Small intestine (tissue), 7 donors: Measurements from ENCODE around the gene PALD1. TPM values are rescaled to one million over a fixed set of nuclear protein-coding genes. Genes with fewer than 3 reads are reported as not detected.
A peak's percentile ranks its signal among the peaks of the same experiment; 100 is the strongest.
"Not testable (repeated sequence)": the region's sequence is repeated elsewhere in the genome, so short reads cannot be mapped to it uniquely, and the experiment has no call there.

Source experiments
- DNase-seq, 2 donors: peaks; one replicate each; pipeline versions ENCODE4 v3.0.0 to v3.0.0-alpha.2; 2013
- FAIRE-seq: peaks from 2 replicates; lab custom pipeline; 2012; peaks lifted over from hg19 to GRCh38; lab: Jason Lieb, UNC
- H3K27ac ChIP-seq, 3 donors: one replicate each; pipeline ENCODE4 v1.5.1; 2013; ENCODE audit warnings: low read length in 2 of 3, mild to moderate bottlenecking in 2 of 3, control low read depth in 1 of 3, inconsistent platforms in 1 of 3, low read depth in 1 of 3, moderate library complexity in 1 of 3
- H3K27me3 ChIP-seq, 3 donors: one replicate each; pipeline ENCODE4 v1.6.1; 2013; ENCODE audit warnings: low read length in 3 of 3, inconsistent platforms in 1 of 3; ENCODE audit not compliant: control insufficient read depth in 3 of 3, insufficient read depth in 3 of 3
- H3K36me3 ChIP-seq, 3 donors: one replicate each; pipeline ENCODE4 v1.6.1; 2013; ENCODE audit warnings: low read length in 3 of 3, inconsistent platforms in 1 of 3, low read depth in 1 of 3, mild to moderate bottlenecking in 1 of 3, moderate library complexity in 1 of 3; ENCODE audit not compliant: control insufficient read depth in 3 of 3, insufficient read depth in 2 of 3
- H3K4me1 ChIP-seq, 3 donors: one replicate each; pipeline ENCODE4 v1.6.1; 2013; ENCODE audit warnings: low read length in 2 of 3, inconsistent platforms in 1 of 3, low read depth in 1 of 3, mild to moderate bottlenecking in 1 of 3, moderate library complexity in 1 of 3; ENCODE audit not compliant: control insufficient read depth in 3 of 3, insufficient read depth in 2 of 3
- H3K4me3 ChIP-seq, 3 donors: one replicate each; pipeline ENCODE4 v1.5.1; 2013; ENCODE audit warnings: low read length in 3 of 3, control low read depth in 1 of 3, inconsistent platforms in 1 of 3, low read depth in 1 of 3, mild to moderate bottlenecking in 1 of 3, moderate library complexity in 1 of 3
- H3K9me3 ChIP-seq, 2 donors: one replicate each; pipeline ENCODE4 v1.6.1; 2013; ENCODE audit warnings: low read depth in 1 of 2, low read length in 1 of 2; ENCODE audit not compliant: control insufficient read depth in 2 of 2, insufficient read depth in 1 of 2
- WGBS, 3 donors: extraction: QIAGEN DNeasy Blood & Tissue Kit; methylation state at CpG; one replicate each; pipeline ENCODE4 v1.1.7; 2013; 5-methylcytosine and 5-hydroxymethylcytosine counted together
- polyA plus RNA-seq, 4 donors: library from polyadenylated mRNA; stranded (reverse) in 3 of 4; unstranded in 1 of 4; fragments of 200-250 nt in 3 of 4; fragments of 120-200 nt in 1 of 4; gene quantifications; one replicate each; pipeline versions ENCODE4 v1.2.1 to v1.2.3, GENCODE V29; 2013
- donor health status: healthy with polysubstance abuse.
- donor health status: control.
- donor health status: control.
- donor health status: Bipolar disorder and iron deficiency.
- donor health status: healthy.

Gene PALD1
- polyA plus RNA-seq, 4 donors, result 0.22 to 4.2 (median 3.2) TPM

GRCh38 chr10:70482982-70483760 is 4.6 kb downstream of the PALD1 start:
- WGBS, 3 donors, result 63 to 72% (median 66%) methylated on average over 8 of the region's 8 CpGs
- peaks cover 0 to 23% (median 0%) of the 10 kb centered on the region in 3 donors for H3K4me1 ChIP-seq
- FAIRE-seq, result no peak
- peak overlapping the region in 1 of 3 donors; percentile 13 for H3K27ac ChIP-seq
- H3K4me3 ChIP-seq, result no peak overlapping the region
- H3K36me3 ChIP-seq, result peaks cover 0 to 7% (median 0%) of the 10 kb centered on the region in 3 donors
- no peak for DNase-seq
- peaks cover 0 to 14% (median 6%) of the 10 kb centered on the region in 3 donors for H3K27me3 ChIP-seq
- no peaks in the 10 kb centered on the region for H3K9me3 ChIP-seq

- not testable (repeated sequence) for FAIRE-seq
These were observed 5.3 kb downstream of the PALD1 start for GRCh38 chr10:70483872-70484271.

DNA sequence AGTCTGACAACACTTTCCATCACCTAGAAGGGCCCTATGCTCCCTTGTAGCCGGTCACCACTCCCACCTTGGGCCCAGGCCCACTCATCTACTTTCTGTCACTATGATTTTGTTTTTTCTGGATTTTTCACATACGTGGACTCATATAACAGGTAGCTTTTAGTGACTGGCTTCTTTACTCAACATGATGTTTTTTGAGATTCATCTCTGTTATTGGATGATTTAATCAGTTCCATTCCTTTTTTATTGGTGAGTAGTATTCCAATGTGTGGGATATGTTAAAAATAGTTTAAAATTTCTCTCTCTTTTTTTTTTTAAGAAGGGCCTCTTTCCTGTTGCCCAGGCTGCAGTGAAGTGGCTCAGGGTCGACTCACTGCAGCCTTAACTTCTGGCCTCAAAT is 9.3 kb downstream of the PALD1 start:
- FAIRE-seq, result no peak
- DNase-seq, result no peak
- Histone ChIP-seq H3K27me3 (no peaks in the 10 kb centered on the region), H3K9me3 (no peaks in the 10 kb centered on the region), H3K36me3 (peaks cover 0 to 7% (median 0%) of the 10 kb centered on the region in 3 donors), H3K27ac (no peak overlapping the region), H3K4me3 (no peak overlapping the region), H3K4me1 (peaks cover 0 to 5% (median 0%) of the 10 kb centered on the region in 3 donors)
- 49 to 76% (median 58%) methylated on average over 3 of the region's 3 CpGs for WGBS, 3 donors

More at GRCh38 chr10:70483872-70484271, 5.3 kb downstream of the PALD1 start:
- not testable (repeated sequence) for DNase-seq, H3K27ac ChIP-seq, H3K36me3 ChIP-seq, H3K4me3 ChIP-seq, H3K9me3 ChIP-seq
- Histone ChIP-seq H3K27me3 (peaks cover 0 to 13% (median 3%) of the 10 kb centered on the region in 3 donors), H3K4me1 (peaks cover 0 to 22% (median 0%) of the 10 kb centered on the region in 3 donors)
- 85 to 90% (median 88%) methylated on average over 6 of the region's 6 CpGs for WGBS, 3 donors

DNA sequence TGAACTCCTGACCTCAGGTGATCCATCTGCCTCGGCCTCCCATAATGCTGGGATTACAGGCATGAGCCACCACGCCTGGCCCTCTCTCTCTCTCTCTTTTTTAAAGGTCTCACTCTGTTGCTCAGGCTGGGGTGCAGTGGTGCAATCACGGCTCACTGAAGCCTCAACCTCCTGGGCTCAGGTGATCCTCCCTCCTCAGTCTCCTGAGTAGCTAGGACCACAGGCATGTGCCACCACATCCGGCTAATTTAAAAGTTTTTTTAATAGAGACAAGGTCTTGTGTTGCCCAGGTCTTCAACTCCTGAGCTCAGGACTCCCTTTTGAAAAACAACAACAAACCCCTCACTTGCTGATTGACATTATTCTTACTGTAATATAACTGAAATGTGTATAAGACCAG is 11.6 kb downstream of the PALD1 start:
- DNase-seq (no peak), FAIRE-seq (no peak)
- H3K4me1 ChIP-seq, result no peaks in the 10 kb centered on the region
- peaks cover 0 to 5% (median 0%) of the 10 kb centered on the region in 3 donors for H3K36me3 ChIP-seq
- H3K9me3 ChIP-seq, result no peaks in the 10 kb centered on the region
- no peak overlapping the region for H3K4me3 ChIP-seq
- WGBS, 3 donors, result 75 to 91% (median 80%) methylated on average over 4 of the region's 4 CpGs
- no peak overlapping the region for H3K27ac ChIP-seq
- no peaks in the 10 kb centered on the region for H3K27me3 ChIP-seq

DNA sequence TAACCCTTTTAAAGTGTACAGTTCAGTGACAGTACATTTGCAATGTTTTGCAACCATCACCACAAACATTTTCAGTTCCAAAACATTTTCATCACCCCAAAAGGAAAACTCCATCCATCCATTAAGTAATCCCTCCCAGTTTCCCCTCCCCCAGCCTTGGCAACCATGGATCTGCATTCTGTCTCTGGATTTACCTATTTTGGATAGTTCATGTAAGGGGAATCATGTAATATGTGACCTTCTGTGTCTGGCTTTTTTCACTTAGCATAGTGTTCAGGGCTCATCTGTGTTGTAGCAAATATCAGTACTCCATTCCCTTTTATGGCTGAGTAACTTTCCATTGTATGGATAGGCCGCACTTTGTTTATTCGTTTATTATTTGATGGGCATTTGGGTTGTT is 13.0 kb downstream of the PALD1 start:
- Histone ChIP-seq H3K27ac (no peak overlapping the region), H3K27me3 (no peaks in the 10 kb centered on the region), H3K9me3 (no peaks in the 10 kb centered on the region), H3K36me3 (no peaks in the 10 kb centered on the region), H3K4me3 (no peak overlapping the region), H3K4me1 (no peaks in the 10 kb centered on the region)
- WGBS, 3 donors, result 89 to 97% (median 92%) methylated on average over 2 of the region's 2 CpGs
- no peak for DNase-seq
- FAIRE-seq, result no peak

- no peak for DNase-seq
- H3K27me3 ChIP-seq, result no peaks in the 10 kb centered on the region
- no peaks in the 10 kb centered on the region for H3K36me3 ChIP-seq
- H3K4me1 ChIP-seq, result no peaks in the 10 kb centered on the region
- H3K27ac ChIP-seq, result peak overlapping the region in 1 of 3 donors; percentile 73
- FAIRE-seq, result no peak
- no peak overlapping the region for H3K4me3 ChIP-seq
- WGBS, 3 donors, result 76 to 83% (median 83%) methylated on average over 10 of the region's 10 CpGs
- no peaks in the 10 kb centered on the region for H3K9me3 ChIP-seq
These were observed 14.5 kb downstream of the PALD1 start for GRCh38 chr10:70492786-70493659.

- Histone ChIP-seq H3K27me3 (no peaks in the 10 kb centered on the region), H3K4me3 (no peak overlapping the region), H3K27ac (peak overlapping the region in 1 of 3 donors; percentile 73), H3K4me1 (no peaks in the 10 kb centered on the region), H3K36me3 (no peaks in the 10 kb centered on the region), H3K9me3 (no peaks in the 10 kb centered on the region)
- DNase-seq, result peak in 1 of 2 donors; percentile 32
- FAIRE-seq, result no peak
- 30 to 47% (median 44%) methylated on average over 9 of the region's 9 CpGs for WGBS, 3 donors
These were observed 15.2 kb downstream of the PALD1 start for GRCh38 chr10:70493660-70494234.

- no peaks in the 10 kb centered on the region for H3K4me1 ChIP-seq
- no peak for DNase-seq
- peak overlapping the region in 1 of 3 donors; percentile 73 for H3K27ac ChIP-seq
- no peak overlapping the region for H3K4me3 ChIP-seq
- H3K36me3 ChIP-seq, result no peaks in the 10 kb centered on the region
- 55 to 62% (median 62%) methylated on average over 8 of the region's 8 CpGs for WGBS, 3 donors
- H3K9me3 ChIP-seq, result no peaks in the 10 kb centered on the region
- no peak for FAIRE-seq
- no peaks in the 10 kb centered on the region for H3K27me3 ChIP-seq
These were observed 16.0 kb downstream of the PALD1 start for GRCh38 chr10:70494536-70494935.
